Keratinocyte (primary cell): Measurements from ENCODE around the gene ZNF544. TPM values are rescaled to one million over a fixed set of nuclear protein-coding genes. Genes with fewer than 3 reads are reported as not detected.
A peak's percentile ranks its signal among the peaks of the same experiment; 100 is the strongest.

Experiments used
- DNase-seq: peaks from one replicate; pipeline ENCODE4 v3.0.0-alpha.2; 2011; ENCODE audit warnings: low read depth, missing footprints, low spot score
- FAIRE-seq: peaks from 2 replicates; lab custom pipeline; 2011; peaks lifted over from hg19 to GRCh38; lab: Jason Lieb, UNC
- H2AFZ ChIP-seq: 2 replicates; pipeline ENCODE4 v1.6.0; 2012; ENCODE audit warnings: low read length, control low read depth, inconsistent platforms; ENCODE audit not compliant: control insufficient read depth
- H3K27ac ChIP-seq: 2 replicates; pipeline ENCODE4 v1.5.1; 2011; ENCODE audit warnings: low read length; ENCODE audit not compliant: control insufficient read depth, insufficient read depth
- H3K27me3 ChIP-seq: 3 replicates; pipeline ENCODE4 v1.6.0; 2011; ENCODE audit warnings: low read length; ENCODE audit not compliant: control insufficient read depth, insufficient read depth; ENCODE audit errors: extremely low read depth
- H3K36me3 ChIP-seq, 2 experiments: 2 replicates in 1 of 2; 3 replicates in 1 of 2; pipeline ENCODE4 v1.5.1; 2011; ENCODE audit warnings: low read length in 2 of 2, mild to moderate bottlenecking in 1 of 2; ENCODE audit not compliant: control insufficient read depth in 2 of 2, insufficient read depth in 2 of 2; ENCODE audit errors: extremely low read depth in 1 of 2
- H3K4me1 ChIP-seq: 3 replicates; pipeline ENCODE4 v1.5.1; 2011; ENCODE audit warnings: low read length; ENCODE audit not compliant: control insufficient read depth, insufficient read depth; ENCODE audit errors: extremely low read depth
- H3K4me2 ChIP-seq: 3 replicates; pipeline ENCODE4 v1.6.0; 2011; ENCODE audit warnings: low read depth, low read length; ENCODE audit not compliant: control insufficient read depth, insufficient read depth; ENCODE audit errors: extremely low read depth
- H3K4me3 ChIP-seq, 3 experiments: fragments of 200-600 bp in 1 of 3; sonication (generic) in 1 of 3; 2 replicates in 2 of 3; 3 replicates in 1 of 3; pipeline ENCODE4 v1.5.1; 2011 to 2016; ENCODE audit warnings: low read length in 3 of 3, mild to moderate bottlenecking in 3 of 3, control low read depth in 2 of 3, inconsistent platforms in 1 of 3, low read depth in 1 of 3, mixed read lengths in 1 of 3, mixed run types in 1 of 3, moderate library complexity in 1 of 3; ENCODE audit not compliant: control insufficient read depth in 2 of 3, insufficient read depth in 2 of 3; ENCODE audit errors: extremely low read depth in 1 of 3
- H3K79me2 ChIP-seq: 2 replicates; pipeline ENCODE4 v1.6.0; 2012; ENCODE audit warnings: low read length; ENCODE audit not compliant: control insufficient read depth, insufficient read depth
- H3K9ac ChIP-seq: 3 replicates; pipeline ENCODE4 v1.6.0; 2011; ENCODE audit warnings: low read length; ENCODE audit not compliant: control insufficient read depth, insufficient read depth; ENCODE audit errors: extremely low read depth
- H3K9me1 ChIP-seq: 3 replicates; pipeline ENCODE4 v1.6.0; 2011; ENCODE audit warnings: low read length; ENCODE audit not compliant: control insufficient read depth, insufficient read depth; ENCODE audit errors: extremely low read depth
- H3K9me3 ChIP-seq: 2 replicates; pipeline ENCODE4 v1.5.1; 2012; ENCODE audit warnings: low read depth, low read length; ENCODE audit not compliant: control insufficient read depth
- H4K20me1 ChIP-seq: 3 replicates; pipeline ENCODE4 v1.6.0; 2011; ENCODE audit warnings: low read length; ENCODE audit not compliant: control insufficient read depth, insufficient read depth; ENCODE audit errors: extremely low read depth
- EZH2 ChIP-seq: IDR thresholded peaks from one replicate; pipeline ENCODE4 v1.6.1; 2012; ENCODE audit warnings: inconsistent platforms, mild to moderate bottlenecking, low read length, moderate library complexity
- dilution Hi-C: fragments of 300-500 bp; cut with MboI; formaldehyde crosslinking; loops from one replicate; pipeline ENCODE4 v1.7.0; 2020; ENCODE audit warnings: low sequenced_read_pairs; ENCODE audit not compliant: extremely low pct_ligation_motif_present
- polyA minus RNA-seq, 3 experiments: library from RNA; depleted of rRNA, polyadenylated mRNA; stranded (reverse); fragments of >200 nt; gene quantifications; 1 replicate in 1 of 3; 2 replicates in 1 of 3; 3 replicates in 1 of 3; pipeline ENCODE4 v1.2.3, GENCODE V29; 2011
- polyA plus RNA-seq, 5 experiments: library from polyadenylated mRNA; depleted of rRNA in 3 of 5; stranded (reverse) in 3 of 5; stranded (forward) in 1 of 5; unstranded in 1 of 5; fragments of >200 nt; gene quantifications; 1 replicate in 1 of 5; 2 replicates in 3 of 5; 3 replicates in 1 of 5; pipeline versions ENCODE4 v1.2.1 to v1.2.3, GENCODE V29; 2011 to 2012; ENCODE audit warnings: missing spikeins in 2 of 5, low read depth in 1 of 5, low replicate concordance in 1 of 5
- TF ChIP-seq, protein P1 (sequence below), 3 experiments: IDR thresholded peaks in 1 of 3; conservative IDR thresholded peaks in 1 of 3; optimal IDR thresholded peaks in 1 of 3; 2 replicates in 2 of 3; 3 replicates in 1 of 3; pipeline versions ENCODE3 to v1.5.1; 2011; ENCODE audit warnings: low read length in 3 of 3, mild to moderate bottlenecking in 3 of 3, moderate library complexity in 2 of 3, control low read depth in 1 of 3, inconsistent platforms in 1 of 3; ENCODE audit not compliant: insufficient read depth in 2 of 3; ENCODE audit errors: extremely low read depth in 1 of 3

The ZNF544 gene
- 28.2 to 38.4 TPM (median 30.9 TPM) in 3 replicates for polyA plus RNA-seq
- 17.9 TPM for polyA plus RNA-seq (2011; ENCODE audit: low read depth)
- 22.7 and 28.8 TPM in 2 replicates for polyA plus RNA-seq (2011; cell fraction: cytosol; rRNA removed)
- polyA plus RNA-seq (2011; cell fraction: nucleus; rRNA removed) = 31.1 and 31.8 TPM in 2 replicates
- 21.6 and 25.3 TPM in 2 replicates for polyA plus RNA-seq (2012; ENCODE audit: low replicate concordance)
- polyA minus RNA-seq = 40.5 to 59.5 TPM (median 50.0 TPM) in 3 replicates
- 31.3 TPM for polyA minus RNA-seq (2011; cell fraction: cytosol; rRNA and poly(A)+ RNA removed)
- polyA minus RNA-seq (2011; cell fraction: nucleus; rRNA and poly(A)+ RNA removed) = 28.2 and 40.9 TPM in 2 replicates

DNA sequence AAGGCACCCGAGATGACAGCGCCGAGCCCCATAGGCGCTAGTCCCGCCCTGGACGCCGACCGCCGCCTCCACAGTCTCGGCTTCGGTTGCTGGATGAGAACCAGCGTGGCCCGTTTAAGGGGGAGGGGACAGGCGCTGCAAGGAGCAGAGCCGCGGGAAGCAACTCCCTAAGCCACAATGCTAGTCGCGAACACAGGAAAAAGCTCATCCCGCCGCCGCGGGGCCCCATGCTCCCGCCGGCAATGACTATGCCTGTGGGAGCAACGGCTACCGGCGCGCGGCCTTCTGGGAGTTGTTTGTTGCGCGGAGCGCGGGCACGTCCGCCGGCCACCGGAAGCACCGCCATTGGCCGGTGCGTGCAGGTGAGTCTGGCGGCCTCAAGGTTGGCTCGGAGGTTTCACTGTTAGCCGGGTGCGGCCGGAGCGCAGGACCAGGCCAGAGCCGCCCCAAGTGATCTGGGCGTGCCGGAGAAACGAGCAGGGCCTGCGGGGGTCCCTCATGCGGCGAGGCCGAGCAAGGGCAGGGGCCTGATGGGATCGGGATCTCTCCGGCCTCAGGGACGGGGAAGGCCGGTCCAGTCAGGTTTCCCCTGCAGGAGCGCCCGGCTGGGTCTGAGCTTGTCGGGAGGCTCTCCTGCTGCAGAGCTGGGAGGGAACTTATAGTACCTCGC is at the start of gene ZNF544:
TSS of gene ZNF544 (plus strand) at position 330 of the 670 bp plus-strand sequence. CDS start 15,110 bp downstream, outside the sequence.
- peak within 1 kb of the TSS; percentile 99 for H3K4me2 ChIP-seq
- dilution Hi-C loops = no loop called here
- H3K9me3 ChIP-seq = no peaks in the 10 kb centered on the region
- no peaks in the 10 kb centered on the region for H3K27me3 ChIP-seq
- H3K27ac ChIP-seq = peak within 1 kb of the TSS; percentile 69
- peak within 1 kb of the TSS; percentile 62 for H2AFZ ChIP-seq
- peaks cover 13% of the 10 kb centered on the region for H3K4me1 ChIP-seq
- TF ChIP-seq EZH2 = no peak
- TF ChIP-seq, protein P1, sequence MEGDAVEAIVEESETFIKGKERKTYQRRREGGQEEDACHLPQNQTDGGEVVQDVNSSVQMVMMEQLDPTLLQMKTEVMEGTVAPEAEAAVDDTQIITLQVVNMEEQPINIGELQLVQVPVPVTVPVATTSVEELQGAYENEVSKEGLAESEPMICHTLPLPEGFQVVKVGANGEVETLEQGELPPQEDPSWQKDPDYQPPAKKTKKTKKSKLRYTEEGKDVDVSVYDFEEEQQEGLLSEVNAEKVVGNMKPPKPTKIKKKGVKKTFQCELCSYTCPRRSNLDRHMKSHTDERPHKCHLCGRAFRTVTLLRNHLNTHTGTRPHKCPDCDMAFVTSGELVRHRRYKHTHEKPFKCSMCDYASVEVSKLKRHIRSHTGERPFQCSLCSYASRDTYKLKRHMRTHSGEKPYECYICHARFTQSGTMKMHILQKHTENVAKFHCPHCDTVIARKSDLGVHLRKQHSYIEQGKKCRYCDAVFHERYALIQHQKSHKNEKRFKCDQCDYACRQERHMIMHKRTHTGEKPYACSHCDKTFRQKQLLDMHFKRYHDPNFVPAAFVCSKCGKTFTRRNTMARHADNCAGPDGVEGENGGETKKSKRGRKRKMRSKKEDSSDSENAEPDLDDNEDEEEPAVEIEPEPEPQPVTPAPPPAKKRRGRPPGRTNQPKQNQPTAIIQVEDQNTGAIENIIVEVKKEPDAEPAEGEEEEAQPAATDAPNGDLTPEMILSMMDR (optimal IDR thresholded peaks at IDR 0.05 in 1 of 3, IDR thresholded peaks at IDR 0.05 in 1 of 3, conservative IDR thresholded peaks at IDR 0.05 in 1 of 3; ENCODE audit: extremely low read depth in 1 of 3, insufficient read depth in 2 of 3, low read length in 3 of 3) = peak in 1 of 3 experiments; percentile 12
- FAIRE-seq (no peak), DNase-seq (peak; percentile 19)
- H3K9me1 ChIP-seq = no peaks in the 10 kb centered on the region
- H4K20me1 ChIP-seq = no peaks in the 10 kb centered on the region
- H3K9ac ChIP-seq = peak within 1 kb of the TSS; percentile 84
- peaks cover 33% of the 10 kb centered on the region for H3K79me2 ChIP-seq
- H3K36me3 ChIP-seq = peaks cover 17 to 24% of the 10 kb centered on the region in 2 experiments
- H3K4me3 ChIP-seq = peak within 1 kb of the TSS; percentile 79 to 86 (median 85)

DNA sequence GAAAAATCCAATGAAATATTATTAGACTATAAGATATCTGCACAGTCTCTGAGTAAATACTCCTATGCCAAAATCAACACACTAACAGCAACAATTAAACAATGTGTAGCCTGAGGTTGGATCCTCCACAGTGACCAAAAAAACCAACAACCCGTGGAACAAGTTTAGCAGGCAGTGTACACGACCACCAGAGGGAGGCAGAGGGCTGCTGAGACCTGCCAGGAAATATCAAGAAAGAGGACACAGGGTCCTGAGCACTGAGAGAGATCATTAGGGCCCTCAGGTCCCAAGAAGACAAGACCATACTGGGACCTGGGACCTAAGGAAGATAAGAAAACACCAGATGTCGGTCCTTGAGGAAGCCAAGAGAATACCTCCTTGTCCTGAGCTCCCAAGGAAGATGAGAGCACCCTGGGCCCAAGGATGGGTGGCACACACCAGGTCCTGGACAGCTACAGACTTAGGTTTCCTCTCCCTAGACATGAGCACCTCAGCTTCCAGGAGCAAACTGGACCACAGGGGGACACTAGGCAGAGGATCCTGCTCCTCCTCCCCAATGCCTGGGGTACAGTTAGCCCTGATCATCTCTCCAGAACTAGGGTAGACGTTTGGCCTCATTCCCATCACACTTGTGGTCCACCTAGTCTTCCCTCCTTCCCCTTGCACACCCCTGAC is 46.7 kb upstream of the ZNF544 start:
- Histone ChIP-seq H3K36me3 (peaks cover 15 to 17% of the 10 kb centered on the region in 2 experiments), H3K9me3 (peaks cover 34% of the 10 kb centered on the region), H3K4me2 (peak overlapping the region; percentile 88), H3K79me2 (peaks cover 32% of the 10 kb centered on the region), H3K27ac (peak overlapping the region; percentile 42), H3K9ac (peak overlapping the region; percentile 43), H4K20me1 (no peaks in the 10 kb centered on the region), H3K4me3 (peak overlapping the region; percentile 83 to 97 (median 83)), H3K4me1 (peaks cover 10% of the 10 kb centered on the region), H2AFZ (peak overlapping the region; percentile 75), H3K9me1 (no peaks in the 10 kb centered on the region), H3K27me3 (no peaks in the 10 kb centered on the region)
- TF ChIP-seq, protein P1 (optimal IDR thresholded peaks at IDR 0.05 in 1 of 3, IDR thresholded peaks at IDR 0.05 in 1 of 3, conservative IDR thresholded peaks at IDR 0.05 in 1 of 3; ENCODE audit: extremely low read depth in 1 of 3, insufficient read depth in 2 of 3, low read length in 3 of 3) = peak; percentile 78 to 84 (median 80)
- TF ChIP-seq EZH2 = no peak
- FAIRE-seq (peak; percentile 80), DNase-seq (no peak)
- dilution Hi-C loops = no loop called here
